Measurements from ENCODE around the gene COG4.

DNA sequence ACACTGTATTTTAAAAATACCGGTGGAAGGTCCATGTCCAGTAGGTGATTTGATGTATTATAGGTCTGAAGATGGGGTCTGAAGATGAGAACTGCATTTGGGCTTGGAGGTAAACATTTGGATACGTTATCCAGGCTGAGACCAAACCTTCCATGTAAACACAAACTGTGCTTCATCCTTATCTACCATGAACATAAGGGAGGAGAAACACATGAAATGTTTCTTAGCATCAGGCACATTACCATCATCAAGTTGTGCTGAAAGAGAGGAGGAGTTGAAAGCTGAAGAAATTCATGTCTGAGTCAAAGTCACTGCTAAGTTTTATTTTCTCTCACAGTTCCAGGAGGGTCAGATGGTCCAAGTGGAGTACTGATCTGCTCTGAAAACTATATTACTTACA lies 11.6 kb upstream of the COG4 start:
- TF ChIP-seq POLR2AphosphoS5 (IDR thresholded peaks at IDR 0.05; ENCODE audit: low read depth, low read length) (no peak), POLR2A (IDR thresholded peaks at IDR 0.05; ENCODE audit: low read depth, low read length) (no peak), TAF1 (IDR thresholded peaks at IDR 0.05; ENCODE audit: borderline replicate concordance, low read depth, low read length) (no peak)
